Caco-2 (cell line): ENCODE data around the gene ZBTB21. TPM values are rescaled to one million over a fixed set of nuclear protein-coding genes. Genes with fewer than 3 reads are reported as not detected.

Source experiments
- BruUV-seq: library from RNA; stranded (reverse); fragments of 400-500 nt; replicated peaks from 2 replicates; lab custom pipeline; 2021; lab: Mats Ljungman, UMichigan
- CTCF ChIA-PET: fragments of 300-600 bp; sonication (Branson Sonifier 250); formaldehyde crosslinking; loops from one replicate; lab custom pipeline; 2022; ENCODE audit warnings: antibody characterized with exemption; lab: Charles Lee
- POLR2A ChIA-PET: fragments of 300-600 bp; sonication (Branson Sonifier 250); formaldehyde crosslinking; loops from one replicate; lab custom pipeline; 2022; ENCODE audit warnings: antibody characterized with exemption; lab: Charles Lee
- DNase-seq, 2 experiments: peaks; one replicate each; pipeline versions ENCODE4 v3.0.0 to v3.0.0-alpha.2; 2020 to 2022
- H3K27me3 ChIP-seq: replicated peaks from 2 replicates; pipeline ENCODE4 v1.6.0; 2011; ENCODE audit warnings: low read length; ENCODE audit not compliant: control insufficient read depth, insufficient read depth
- H3K36me3 ChIP-seq: 2 replicates; pipeline ENCODE4 v1.5.1; 2011; ENCODE audit warnings: low read length; ENCODE audit not compliant: control insufficient read depth, insufficient read depth
- H3K4me1 ChIP-seq: fragments of 250-450 bp; sonication (Bioruptor Pico); 2 replicates; pipeline ENCODE4 v1.5.1; 2020; ENCODE audit warnings: mild to moderate bottlenecking
- H3K4me3 ChIP-seq: 2 replicates; pipeline ENCODE4 v1.5.1; 2011; ENCODE audit warnings: low read depth, mild to moderate bottlenecking, control low read depth, low read length
- H3K9me3 ChIP-seq: fragments of 250-450 bp; sonication (Bioruptor Pico); 2 replicates; pipeline ENCODE4 v1.5.1; 2020; ENCODE audit warnings: mild to moderate bottlenecking, moderate library complexity
- H3K27ac Mint-ChIP-seq: one replicate; pipeline ENCODE4 v1.8.0; 2022; ENCODE audit warnings: mixed read lengths; ENCODE audit not compliant: unreplicated experiment
- H3K27me3 Mint-ChIP-seq: one replicate; pipeline ENCODE4 v1.8.0; 2022; ENCODE audit warnings: mixed read lengths; ENCODE audit not compliant: insufficient read depth, unreplicated experiment
- H3K36me3 Mint-ChIP-seq: one replicate; pipeline ENCODE4 v1.8.0; 2022; ENCODE audit warnings: mild to moderate bottlenecking, mixed read lengths; ENCODE audit not compliant: insufficient read depth, unreplicated experiment
- H3K4me1 Mint-ChIP-seq: one replicate; pipeline ENCODE4 v1.8.0; 2022; ENCODE audit warnings: low read depth, mixed read lengths; ENCODE audit not compliant: unreplicated experiment
- H3K4me3 Mint-ChIP-seq: one replicate; pipeline ENCODE4 v1.8.0; 2022; ENCODE audit warnings: mild to moderate bottlenecking, moderate library complexity, mixed read lengths; ENCODE audit not compliant: unreplicated experiment
- H3K9me3 Mint-ChIP-seq: one replicate; pipeline ENCODE4 v1.8.0; 2022; ENCODE audit warnings: mixed read lengths; ENCODE audit not compliant: unreplicated experiment
- CTCF ChIP-seq, 2 experiments: fragments of 200-600 bp in 1 of 2; IDR thresholded peaks; 1 replicate in 1 of 2; 2 replicates in 1 of 2; pipeline versions ENCODE4 v1.5.1 to v1.8.0; 2011 to 2022; ENCODE audit warnings: antibody characterized with exemption in 1 of 2, control low read depth in 1 of 2, inconsistent platforms in 1 of 2, low read depth in 1 of 2, low read length in 1 of 2, mild to moderate bottlenecking in 1 of 2, moderate library complexity in 1 of 2; ENCODE audit not compliant: insufficient read depth in 1 of 2, severe bottlenecking in 1 of 2, unreplicated experiment in 1 of 2
- intact Hi-C: fragments of 100-400 bp; cut with micrococcal nuclease; formaldehyde crosslinking; loops from one replicate; pipeline ENCODE4 v1.10.0; 2022; ENCODE audit not compliant: unreplicated experiment
- total RNA-seq: library from RNA; stranded (reverse); gene quantifications from 2 replicates; pipeline ENCODE4 v1.2.3, GENCODE V29; 2022

The ZBTB21 gene
- total RNA-seq, 1 experiment from 2014 or later, result 21.4 TPM

- no peaks in the 10 kb centered on the region for H3K4me1 ChIP-seq
- DNase-seq, result no peak
- Mint-ChIP-seq H3K9me3 (peaks cover 27% of the 10 kb centered on the region), H3K4me3 (no peak overlapping the region), H3K36me3 (no peaks in the 10 kb centered on the region), H3K4me1 (no peaks in the 10 kb centered on the region), H3K27me3 (peaks cover 3% of the 10 kb centered on the region), H3K27ac (no peak overlapping the region)
- no peak overlapping the region for H3K4me3 ChIP-seq
- CTCF ChIA-PET, result no interaction called here
- no peaks in the 10 kb centered on the region for H3K36me3 ChIP-seq
- intact Hi-C loops, result no loop called here
- TF ChIP-seq CTCF (IDR thresholded peaks at IDR 0.05; ENCODE audit: insufficient read depth in 1 of 2, low read depth in 1 of 2, low read length in 1 of 2, severe bottlenecking in 1 of 2, unreplicated experiment in 1 of 2), result no peak
- no peaks in the 10 kb centered on the region for H3K27me3 ChIP-seq
- POLR2A ChIA-PET, result no interaction called here
- BruUV-seq, result no TSS peak
- H3K9me3 ChIP-seq, result no peaks in the 10 kb centered on the region; the same call in 1 of the 2 replicates
These were observed 29.6 kb downstream of the ZBTB21 start for GRCh38 chr21:41980561-41980960.

- no peak for TF ChIP-seq CTCF (IDR thresholded peaks at IDR 0.05; ENCODE audit: insufficient read depth in 1 of 2, low read depth in 1 of 2, low read length in 1 of 2, severe bottlenecking in 1 of 2, unreplicated experiment in 1 of 2)
- intact Hi-C loops, result no loop called here
- Mint-ChIP-seq H3K9me3 (peaks cover 27% of the 10 kb centered on the region), H3K27me3 (peaks cover 3% of the 10 kb centered on the region), H3K27ac (no peak overlapping the region), H3K4me1 (no peaks in the 10 kb centered on the region), H3K4me3 (no peak overlapping the region), H3K36me3 (no peaks in the 10 kb centered on the region)
- no TSS peak for BruUV-seq
- Histone ChIP-seq H3K4me3 (no peak overlapping the region), H3K9me3 (no peaks in the 10 kb centered on the region; the same call in 1 of the 2 replicates), H3K4me1 (no peaks in the 10 kb centered on the region), H3K27me3 (no peaks in the 10 kb centered on the region), H3K36me3 (no peaks in the 10 kb centered on the region)
- CTCF ChIA-PET, result no interaction called here
- no peak for DNase-seq
- POLR2A ChIA-PET, result no interaction called here
These were observed 30.3 kb downstream of the ZBTB21 start for GRCh38 chr21:41979751-41980369.

GRCh38 chr21:41979335-41979734, 30.8 kb downstream of the ZBTB21 start:
- no peak for DNase-seq
- intact Hi-C loops, result no loop called here
- H3K27ac Mint-ChIP-seq, result no peak overlapping the region
- Histone ChIP-seq H3K36me3 (no peaks in the 10 kb centered on the region), H3K27me3 (no peaks in the 10 kb centered on the region), H3K4me3 (no peak overlapping the region), H3K9me3 (no peaks in the 10 kb centered on the region; the same call in 1 of the 2 replicates), H3K4me1 (no peaks in the 10 kb centered on the region)
- CTCF ChIA-PET, result no interaction called here
- no peaks in the 10 kb centered on the region for H3K36me3 Mint-ChIP-seq
- peaks cover 3% of the 10 kb centered on the region for H3K27me3 Mint-ChIP-seq
- no peak overlapping the region for H3K4me3 Mint-ChIP-seq
- POLR2A ChIA-PET, result no interaction called here
- no peaks in the 10 kb centered on the region for H3K4me1 Mint-ChIP-seq
- peaks cover 27% of the 10 kb centered on the region for H3K9me3 Mint-ChIP-seq
- TF ChIP-seq CTCF (IDR thresholded peaks at IDR 0.05; ENCODE audit: insufficient read depth in 1 of 2, low read depth in 1 of 2, low read length in 1 of 2, severe bottlenecking in 1 of 2, unreplicated experiment in 1 of 2), result no peak
- BruUV-seq, result no TSS peak
